Cardiac muscle cell (in vitro differentiated cells and primary cell): ENCODE results near the gene CHKA. TPM values are rescaled to one million over a fixed set of nuclear protein-coding genes. Genes with fewer than 3 reads are reported as not detected.

Experiments used
- DNase-seq, 2 donors: peaks; one replicate each; pipeline versions ENCODE4 v3.0.0 to v3.0.0-alpha.2; 2010 to 2017; ENCODE audit warnings: low read depth in 1 of 2, low spot score in 1 of 2
- H3K27ac ChIP-seq: fragments of 200-600 bp; sonication (generic); 2 replicates; pipeline ENCODE4 v1.5.1; 2016
- H3K27me3 ChIP-seq: fragments of 200-600 bp; sonication (generic); 2 replicates; pipeline ENCODE4 v1.6.0; 2016; ENCODE audit warnings: control low read depth
- H3K36me3 ChIP-seq: fragments of 200-600 bp; sonication (generic); 2 replicates; pipeline ENCODE4 v1.5.1; 2016; ENCODE audit warnings: control low read depth
- H3K4me1 ChIP-seq: fragments of 200-600 bp; sonication (generic); 2 replicates; pipeline ENCODE4 v1.8.1; 2017; ENCODE audit warnings: low read depth, mild to moderate bottlenecking, mixed run types
- H3K4me3 ChIP-seq: fragments of 200-600 bp; sonication (generic); 2 replicates; pipeline ENCODE4 v1.5.1; 2016; ENCODE audit warnings: mild to moderate bottlenecking
- H3K9me3 ChIP-seq: fragments of 200-600 bp; sonication (generic); 2 replicates; pipeline ENCODE4 v1.5.1; 2017; ENCODE audit warnings: low read depth, mild to moderate bottlenecking, control low read depth
- polyA plus RNA-seq: library from polyadenylated mRNA; unstranded; fragments of >200 nt; fragmentation: Nextera tagmentation; extraction: Ambion mirVana; gene quantifications from 2 replicates; pipeline ENCODE4 v1.2.1, GENCODE V29; 2016
- total RNA-seq: library from RNA; depleted of rRNA; stranded (reverse); fragments of >200 nt; gene quantifications from 2 replicates; pipeline ENCODE4 v1.2.3, GENCODE V29; 2016
- TF ChIP-seq, protein P1 (sequence below): IDR thresholded peaks from 2 replicates; pipeline ENCODE4 v1.5.1; 2012; ENCODE audit warnings: low read depth, mild to moderate bottlenecking, low read length

The CHKA gene
- total and polyA plus RNA-seq, 2 experiments from 2014 or later: 37.6 to 143 TPM

DNA sequence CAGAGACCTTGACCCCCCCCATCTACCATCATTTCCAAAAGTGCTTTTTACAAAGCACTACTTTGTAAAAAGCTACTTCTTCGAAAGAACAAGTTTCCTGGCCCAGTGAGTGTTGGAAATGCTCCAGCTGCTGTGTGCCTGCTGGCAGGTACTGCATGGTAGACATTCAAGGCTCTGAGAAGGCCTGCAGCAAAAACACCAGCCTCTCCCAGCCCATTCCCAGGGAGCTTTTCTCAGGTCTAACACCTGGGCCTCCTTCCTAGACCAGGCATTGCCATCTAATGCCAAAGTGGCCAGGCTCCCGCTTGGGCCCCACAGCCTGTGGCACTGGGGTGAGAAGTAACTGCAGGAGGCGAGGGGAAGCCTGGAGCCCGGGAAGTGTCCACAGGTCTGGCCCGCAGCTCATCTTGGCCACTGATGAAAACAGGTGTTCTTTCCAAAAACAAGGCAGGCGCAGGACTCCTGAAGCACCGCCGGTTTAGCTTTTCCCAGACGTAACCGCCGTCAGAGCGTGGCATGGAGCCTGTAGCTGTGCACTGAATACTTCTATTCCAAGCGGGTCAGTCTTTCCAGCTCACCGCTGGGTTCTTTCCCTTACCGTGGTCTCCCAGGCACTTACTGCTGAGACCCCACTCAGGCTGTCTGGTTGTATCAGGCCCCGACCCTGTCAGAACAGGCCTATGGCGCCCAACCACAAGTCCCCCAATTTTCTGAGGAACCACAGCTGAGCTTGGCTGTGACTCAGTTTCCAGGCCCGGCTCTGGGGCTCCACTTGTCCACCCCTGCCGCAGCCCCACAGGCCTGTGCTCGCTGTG is 83.6 kb downstream of the CHKA start:
- no peak overlapping the region for H3K4me3 ChIP-seq
- peaks cover 7% of the 10 kb centered on the region for H3K36me3 ChIP-seq
- DNase-seq: no peak
- H3K27ac ChIP-seq: peak overlapping the region; percentile 88
- H3K9me3 ChIP-seq: no peaks in the 10 kb centered on the region
- no peaks in the 10 kb centered on the region for H3K27me3 ChIP-seq
- TF ChIP-seq, protein P1, sequence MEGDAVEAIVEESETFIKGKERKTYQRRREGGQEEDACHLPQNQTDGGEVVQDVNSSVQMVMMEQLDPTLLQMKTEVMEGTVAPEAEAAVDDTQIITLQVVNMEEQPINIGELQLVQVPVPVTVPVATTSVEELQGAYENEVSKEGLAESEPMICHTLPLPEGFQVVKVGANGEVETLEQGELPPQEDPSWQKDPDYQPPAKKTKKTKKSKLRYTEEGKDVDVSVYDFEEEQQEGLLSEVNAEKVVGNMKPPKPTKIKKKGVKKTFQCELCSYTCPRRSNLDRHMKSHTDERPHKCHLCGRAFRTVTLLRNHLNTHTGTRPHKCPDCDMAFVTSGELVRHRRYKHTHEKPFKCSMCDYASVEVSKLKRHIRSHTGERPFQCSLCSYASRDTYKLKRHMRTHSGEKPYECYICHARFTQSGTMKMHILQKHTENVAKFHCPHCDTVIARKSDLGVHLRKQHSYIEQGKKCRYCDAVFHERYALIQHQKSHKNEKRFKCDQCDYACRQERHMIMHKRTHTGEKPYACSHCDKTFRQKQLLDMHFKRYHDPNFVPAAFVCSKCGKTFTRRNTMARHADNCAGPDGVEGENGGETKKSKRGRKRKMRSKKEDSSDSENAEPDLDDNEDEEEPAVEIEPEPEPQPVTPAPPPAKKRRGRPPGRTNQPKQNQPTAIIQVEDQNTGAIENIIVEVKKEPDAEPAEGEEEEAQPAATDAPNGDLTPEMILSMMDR: no peak
- H3K4me1 ChIP-seq: peaks cover 24% of the 10 kb centered on the region

DNA sequence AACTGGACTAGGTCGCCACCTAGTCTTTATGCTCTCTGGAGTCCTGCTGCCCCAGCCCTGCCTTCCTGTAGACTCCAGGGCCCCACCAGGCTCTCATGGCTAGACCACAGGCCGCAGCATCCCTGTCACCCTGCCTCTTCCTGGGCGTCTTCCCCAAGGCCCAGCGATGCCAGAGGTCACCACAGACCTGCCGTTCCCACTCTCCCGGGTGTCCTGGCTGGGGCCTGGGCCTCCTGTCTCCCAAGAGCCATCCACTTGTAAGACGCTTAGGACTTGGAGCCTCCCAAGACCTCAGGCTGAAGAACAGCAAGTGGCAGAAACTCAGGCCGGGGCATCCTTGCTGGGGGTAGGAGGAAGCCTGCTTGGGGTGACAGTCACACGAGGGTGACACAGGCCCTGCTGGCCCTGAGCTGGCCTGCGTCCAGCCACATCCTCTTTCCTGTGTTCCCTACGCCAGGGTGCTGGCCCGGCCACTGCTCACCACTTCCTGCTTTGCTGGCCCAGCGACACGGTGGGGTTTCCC is 84.4 kb downstream of the CHKA start:
- DNase-seq: no peak
- H3K9me3 ChIP-seq: no peaks in the 10 kb centered on the region
- TF ChIP-seq, protein P1: no peak
- H3K4me3 ChIP-seq: no peak overlapping the region
- no peaks in the 10 kb centered on the region for H3K27me3 ChIP-seq
- H3K27ac ChIP-seq: peak overlapping the region; percentile 88
- peaks cover 7% of the 10 kb centered on the region for H3K36me3 ChIP-seq
- peaks cover 24% of the 10 kb centered on the region for H3K4me1 ChIP-seq

DNA sequence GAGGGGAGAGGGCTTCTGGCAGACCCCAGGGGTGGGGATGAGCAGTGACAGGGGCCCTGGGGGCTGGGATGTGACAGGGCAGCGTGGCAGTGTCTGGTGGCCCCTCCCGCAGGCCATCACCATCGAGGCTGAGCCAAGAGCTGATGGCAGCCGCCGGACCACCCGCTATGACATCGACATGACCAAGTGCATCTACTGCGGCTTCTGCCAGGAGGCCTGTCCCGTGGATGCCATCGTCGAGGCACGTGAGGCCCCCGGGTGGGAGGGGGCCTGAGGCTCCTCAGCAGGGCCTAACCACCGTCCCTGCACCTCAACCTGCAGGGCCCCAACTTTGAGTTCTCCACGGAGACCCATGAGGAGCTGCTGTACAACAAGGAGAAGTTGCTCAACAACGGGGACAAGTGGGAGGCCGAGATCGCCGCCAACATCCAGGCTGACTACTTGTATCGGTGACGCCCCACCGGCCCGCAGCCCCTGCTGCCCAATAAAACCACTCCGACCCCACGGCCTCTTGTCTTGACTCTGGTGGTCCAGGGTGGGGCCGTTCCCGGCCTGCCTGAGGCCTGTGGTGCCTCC is 85.0 kb downstream of the CHKA start:
- no peak for DNase-seq
- TF ChIP-seq, protein P1: no peak
- H3K27me3 ChIP-seq: no peaks in the 10 kb centered on the region
- no peak overlapping the region for H3K4me3 ChIP-seq
- peak overlapping the region; percentile 88 for H3K27ac ChIP-seq
- H3K36me3 ChIP-seq: peaks cover 7% of the 10 kb centered on the region
- peaks cover 24% of the 10 kb centered on the region for H3K4me1 ChIP-seq
- H3K9me3 ChIP-seq: no peaks in the 10 kb centered on the region

DNA sequence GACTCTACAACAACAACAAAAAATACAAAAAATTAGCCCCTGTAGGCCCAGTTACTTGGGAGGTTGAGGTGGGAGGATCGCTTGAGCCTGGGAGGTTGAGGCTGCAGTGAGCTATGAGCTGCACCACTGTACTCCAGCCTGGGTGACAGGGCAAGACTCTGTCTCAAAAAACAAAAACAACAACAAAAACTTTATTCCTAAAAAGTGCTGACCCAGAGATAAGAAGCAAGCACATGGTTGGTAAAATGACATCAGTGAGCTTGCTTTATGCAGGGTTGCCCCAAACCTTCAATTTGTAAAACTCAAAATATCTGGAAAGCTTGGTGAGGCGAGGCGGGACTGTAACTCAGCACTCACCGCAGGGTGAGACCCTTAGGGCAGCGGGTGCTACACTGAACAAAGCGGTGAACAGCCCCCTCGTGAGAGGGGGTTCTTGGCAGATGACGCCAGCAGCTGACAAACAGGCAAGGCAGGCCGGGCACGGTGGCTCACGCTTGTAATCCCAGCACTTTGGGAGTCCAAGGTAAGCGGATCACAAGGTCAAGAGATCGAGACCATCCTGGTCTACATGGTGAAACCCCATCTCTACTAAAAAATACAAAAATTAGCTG is 85.8 kb downstream of the CHKA start:
- H3K27ac ChIP-seq: peak overlapping the region; percentile 32
- TF ChIP-seq, protein P1: no peak
- no peaks in the 10 kb centered on the region for H3K9me3 ChIP-seq
- H3K4me1 ChIP-seq: peaks cover 20% of the 10 kb centered on the region
- H3K27me3 ChIP-seq: no peaks in the 10 kb centered on the region
- no peak for DNase-seq
- peaks cover 7% of the 10 kb centered on the region for H3K36me3 ChIP-seq
- no peak overlapping the region for H3K4me3 ChIP-seq

DNA sequence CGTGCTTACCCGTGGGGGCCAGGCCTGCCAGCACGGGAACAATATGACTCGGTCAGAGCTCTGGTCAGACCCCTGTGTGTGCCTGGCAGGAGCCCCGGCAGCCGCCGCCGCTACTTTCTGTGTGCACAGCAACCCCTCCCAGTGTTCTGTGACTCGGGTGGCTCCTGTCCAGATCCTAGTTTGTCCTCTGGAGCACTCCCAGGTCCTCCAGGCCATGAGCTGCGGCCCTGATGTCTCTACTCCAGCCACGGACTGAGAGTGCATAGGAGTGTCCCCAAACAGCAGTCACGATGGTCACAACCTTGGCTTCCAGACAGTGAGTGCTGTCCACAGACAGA is 87.5 kb downstream of the CHKA start:
- H3K27ac ChIP-seq: no peak overlapping the region
- H3K27me3 ChIP-seq: no peaks in the 10 kb centered on the region
- TF ChIP-seq, protein P1: no peak
- peaks cover 8% of the 10 kb centered on the region for H3K4me1 ChIP-seq
- H3K36me3 ChIP-seq: peaks cover 7% of the 10 kb centered on the region
- no peak for DNase-seq
- no peak overlapping the region for H3K4me3 ChIP-seq
- no peaks in the 10 kb centered on the region for H3K9me3 ChIP-seq
